K562 (cell line): ENCODE data around the gene RXRB. TPM values are rescaled to one million over a fixed set of nuclear protein-coding genes. Genes with fewer than 3 reads are reported as not detected.

Experiments
- ARNT ChIP-seq, 2 experiments: fragments of 450-650 bp; IDR thresholded peaks; 2 replicates each; pipeline ENCODE4 v1.6.1; 2016; ENCODE audit warnings: mild to moderate bottlenecking in 1 of 2
- EHMT2 ChIP-seq: fragments of 450-650 bp; IDR thresholded peaks from 2 replicates; pipeline ENCODE4 v1.6.1; 2018; ENCODE audit warnings: antibody characterized with exemption
- HNRNPUL1 ChIP-seq: fragments of 200-400 bp; formaldehyde crosslinking; IDR thresholded peaks from 2 replicates; pipeline ENCODE4 v1.6.1; 2017; ENCODE audit warnings: low read length
- KAT8 ChIP-seq: fragments of 450-650 bp; IDR thresholded peaks from 2 replicates; pipeline ENCODE4 v1.6.1; 2016; ENCODE audit warnings: low read depth, mild to moderate bottlenecking
- NCOA4 ChIP-seq: fragments of 450-650 bp; IDR thresholded peaks from 2 replicates; pipeline ENCODE4 v1.6.1; 2018; ENCODE audit warnings: mild to moderate bottlenecking; ENCODE audit not compliant: partially characterized antibody
- polyA plus RNA-seq, 8 experiments: library from polyadenylated mRNA; depleted of rRNA in 4 of 8; stranded (reverse) in 5 of 8; unstranded in 3 of 8; fragments of >200 nt; fragmentation: Nextera tagmentation in 2 of 8; fragmentation: Illumina TruSeq in 1 of 8; extraction: Ambion mirVana in 2 of 8; extraction: Trizol in 1 of 8; gene quantifications; 2 replicates each; pipeline versions ENCODE4 v1.2.1 to v1.2.3, GENCODE V29; 2011 to 2014; ENCODE audit warnings: inconsistent platforms in 1 of 8, missing spikeins in 1 of 8
- total RNA-seq, 7 experiments: library from RNA; depleted of rRNA in 6 of 7; stranded (reverse); fragments of >200 nt in 6 of 7; fragmentation: Illumina TruSeq in 2 of 7; extraction: Trizol in 2 of 7; gene quantifications; 2 replicates each; pipeline versions ENCODE4 v1.2.1 to v1.2.3, GENCODE V29; 2011 to 2021; ENCODE audit warnings: low replicate concordance in 1 of 7
- TF ChIP-seq, protein P1 (sequence below): fragments of 450-650 bp; formaldehyde crosslinking; IDR thresholded peaks from 2 replicates; pipeline ENCODE4 v1.4.0; 2022; ENCODE audit warnings: mild to moderate bottlenecking, moderate library complexity
- TF ChIP-seq, protein P2 (sequence below): sonication (generic); formaldehyde crosslinking; IDR thresholded peaks from 2 replicates; pipeline ENCODE4 v1.8.1; 2023; ENCODE audit warnings: mild to moderate bottlenecking, missing genetic modification reagents
- TF ChIP-seq, protein P3 (sequence below): fragments of 450-650 bp; formaldehyde crosslinking; conservative IDR thresholded peaks from 2 replicates; pipeline ENCODE4 v1.4.0; 2022; ENCODE audit warnings: mild to moderate bottlenecking, missing genetic modification characterization
- TF ChIP-seq, protein P4 (sequence below), 2 experiments: fragments of 450-650 bp; IDR thresholded peaks; 2 replicates each; pipeline ENCODE4 v1.6.1; 2016; ENCODE audit warnings: mild to moderate bottlenecking in 2 of 2, borderline replicate concordance in 1 of 2, low read depth in 1 of 2, moderate library complexity in 1 of 2

Gene RXRB
- total and polyA plus RNA-seq, 9 of the 15 experiments (the other 6 are each of a cell fraction or from before 2014, with no cell fraction given), result 0.76 to 35.5 (median 18.4) TPM

DNA sequence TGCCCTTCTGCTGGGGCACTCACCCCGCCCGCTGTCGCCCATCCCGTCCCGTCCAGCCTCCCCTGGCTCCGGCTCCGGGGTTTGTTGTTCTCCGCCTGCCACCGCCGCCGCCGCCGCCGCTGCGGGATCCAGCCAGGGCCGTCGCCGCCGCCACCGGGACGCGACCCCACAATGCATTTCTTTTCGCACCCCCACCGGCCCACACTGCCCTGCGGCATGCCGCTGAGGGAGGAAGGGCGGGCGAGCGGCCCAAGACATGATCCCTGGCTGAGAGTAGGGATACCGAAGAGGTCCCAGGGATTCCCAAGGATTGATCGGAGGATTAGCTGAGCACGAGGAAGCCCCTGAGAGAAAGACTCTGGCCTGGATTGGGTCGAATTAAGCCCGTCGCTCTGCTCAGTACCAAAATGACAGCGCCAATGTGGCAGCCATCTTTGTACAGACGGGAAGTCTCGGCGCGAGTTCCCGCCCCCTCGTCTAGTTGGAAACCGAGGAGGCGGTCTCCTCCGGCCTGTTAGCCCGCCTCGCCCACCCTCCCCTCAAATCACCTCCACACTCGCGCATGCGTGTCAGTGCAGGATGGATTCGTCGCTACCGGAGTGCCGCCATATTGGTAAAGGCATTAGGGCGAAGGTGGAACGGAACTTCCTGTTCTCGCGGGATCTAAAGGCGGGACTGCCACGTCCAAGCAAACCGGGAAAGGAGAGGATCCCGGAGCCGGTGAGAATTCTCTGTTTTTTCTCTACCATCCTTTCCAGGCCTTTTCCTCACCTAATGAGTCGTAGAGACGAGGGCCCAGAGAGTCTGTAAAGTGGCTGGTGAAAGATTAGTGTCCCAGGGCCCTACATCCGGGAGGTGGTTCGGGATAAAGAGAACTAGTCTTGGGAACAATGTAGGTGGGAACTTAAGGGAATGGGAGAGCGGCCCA, at the start of gene RXRB, which contains the start of gene SLC39A7 (continued):
- peak; percentile 72 to 79 for TF ChIP-seq ARNT (IDR thresholded peaks at IDR 0.05)
- TF ChIP-seq EHMT2, result peak; percentile 8; the same call in 1 of the 2 replicates
- no peak for TF ChIP-seq KAT8
- TF ChIP-seq, protein P1, sequence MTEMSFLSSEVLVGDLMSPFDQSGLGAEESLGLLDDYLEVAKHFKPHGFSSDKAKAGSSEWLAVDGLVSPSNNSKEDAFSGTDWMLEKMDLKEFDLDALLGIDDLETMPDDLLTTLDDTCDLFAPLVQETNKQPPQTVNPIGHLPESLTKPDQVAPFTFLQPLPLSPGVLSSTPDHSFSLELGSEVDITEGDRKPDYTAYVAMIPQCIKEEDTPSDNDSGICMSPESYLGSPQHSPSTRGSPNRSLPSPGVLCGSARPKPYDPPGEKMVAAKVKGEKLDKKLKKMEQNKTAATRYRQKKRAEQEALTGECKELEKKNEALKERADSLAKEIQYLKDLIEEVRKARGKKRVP (CRISPR knock-in tag), result 0 out of 2 replicates have a peak, but pooled peaks have one; percentile 9
- no peak for TF ChIP-seq NCOA4
- TF ChIP-seq, protein P2, sequence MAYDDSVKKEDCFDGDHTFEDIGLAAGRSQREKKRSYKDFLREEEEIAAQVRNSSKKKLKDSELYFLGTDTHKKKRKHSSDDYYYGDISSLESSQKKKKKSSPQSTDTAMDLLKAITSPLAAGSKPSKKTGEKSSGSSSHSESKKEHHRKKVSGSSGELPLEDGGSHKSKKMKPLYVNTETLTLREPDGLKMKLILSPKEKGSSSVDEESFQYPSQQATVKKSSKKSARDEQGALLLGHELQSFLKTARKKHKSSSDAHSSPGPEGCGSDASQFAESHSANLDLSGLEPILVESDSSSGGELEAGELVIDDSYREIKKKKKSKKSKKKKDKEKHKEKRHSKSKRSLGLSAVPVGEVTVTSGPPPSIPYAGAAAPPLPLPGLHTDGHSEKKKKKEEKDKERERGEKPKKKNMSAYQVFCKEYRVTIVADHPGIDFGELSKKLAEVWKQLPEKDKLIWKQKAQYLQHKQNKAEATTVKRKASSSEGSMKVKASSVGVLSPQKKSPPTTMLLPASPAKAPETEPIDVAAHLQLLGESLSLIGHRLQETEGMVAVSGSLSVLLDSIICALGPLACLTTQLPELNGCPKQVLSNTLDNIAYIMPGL, result peak; percentile 96
- TF ChIP-seq, protein P3, sequence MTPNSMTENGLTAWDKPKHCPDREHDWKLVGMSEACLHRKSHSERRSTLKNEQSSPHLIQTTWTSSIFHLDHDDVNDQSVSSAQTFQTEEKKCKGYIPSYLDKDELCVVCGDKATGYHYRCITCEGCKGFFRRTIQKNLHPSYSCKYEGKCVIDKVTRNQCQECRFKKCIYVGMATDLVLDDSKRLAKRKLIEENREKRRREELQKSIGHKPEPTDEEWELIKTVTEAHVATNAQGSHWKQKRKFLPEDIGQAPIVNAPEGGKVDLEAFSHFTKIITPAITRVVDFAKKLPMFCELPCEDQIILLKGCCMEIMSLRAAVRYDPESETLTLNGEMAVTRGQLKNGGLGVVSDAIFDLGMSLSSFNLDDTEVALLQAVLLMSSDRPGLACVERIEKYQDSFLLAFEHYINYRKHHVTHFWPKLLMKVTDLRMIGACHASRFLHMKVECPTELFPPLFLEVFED (CRISPR knock-in tag), result peak; percentile 70; the same call in 1 of the 2 replicates
- TF ChIP-seq, protein P4, sequence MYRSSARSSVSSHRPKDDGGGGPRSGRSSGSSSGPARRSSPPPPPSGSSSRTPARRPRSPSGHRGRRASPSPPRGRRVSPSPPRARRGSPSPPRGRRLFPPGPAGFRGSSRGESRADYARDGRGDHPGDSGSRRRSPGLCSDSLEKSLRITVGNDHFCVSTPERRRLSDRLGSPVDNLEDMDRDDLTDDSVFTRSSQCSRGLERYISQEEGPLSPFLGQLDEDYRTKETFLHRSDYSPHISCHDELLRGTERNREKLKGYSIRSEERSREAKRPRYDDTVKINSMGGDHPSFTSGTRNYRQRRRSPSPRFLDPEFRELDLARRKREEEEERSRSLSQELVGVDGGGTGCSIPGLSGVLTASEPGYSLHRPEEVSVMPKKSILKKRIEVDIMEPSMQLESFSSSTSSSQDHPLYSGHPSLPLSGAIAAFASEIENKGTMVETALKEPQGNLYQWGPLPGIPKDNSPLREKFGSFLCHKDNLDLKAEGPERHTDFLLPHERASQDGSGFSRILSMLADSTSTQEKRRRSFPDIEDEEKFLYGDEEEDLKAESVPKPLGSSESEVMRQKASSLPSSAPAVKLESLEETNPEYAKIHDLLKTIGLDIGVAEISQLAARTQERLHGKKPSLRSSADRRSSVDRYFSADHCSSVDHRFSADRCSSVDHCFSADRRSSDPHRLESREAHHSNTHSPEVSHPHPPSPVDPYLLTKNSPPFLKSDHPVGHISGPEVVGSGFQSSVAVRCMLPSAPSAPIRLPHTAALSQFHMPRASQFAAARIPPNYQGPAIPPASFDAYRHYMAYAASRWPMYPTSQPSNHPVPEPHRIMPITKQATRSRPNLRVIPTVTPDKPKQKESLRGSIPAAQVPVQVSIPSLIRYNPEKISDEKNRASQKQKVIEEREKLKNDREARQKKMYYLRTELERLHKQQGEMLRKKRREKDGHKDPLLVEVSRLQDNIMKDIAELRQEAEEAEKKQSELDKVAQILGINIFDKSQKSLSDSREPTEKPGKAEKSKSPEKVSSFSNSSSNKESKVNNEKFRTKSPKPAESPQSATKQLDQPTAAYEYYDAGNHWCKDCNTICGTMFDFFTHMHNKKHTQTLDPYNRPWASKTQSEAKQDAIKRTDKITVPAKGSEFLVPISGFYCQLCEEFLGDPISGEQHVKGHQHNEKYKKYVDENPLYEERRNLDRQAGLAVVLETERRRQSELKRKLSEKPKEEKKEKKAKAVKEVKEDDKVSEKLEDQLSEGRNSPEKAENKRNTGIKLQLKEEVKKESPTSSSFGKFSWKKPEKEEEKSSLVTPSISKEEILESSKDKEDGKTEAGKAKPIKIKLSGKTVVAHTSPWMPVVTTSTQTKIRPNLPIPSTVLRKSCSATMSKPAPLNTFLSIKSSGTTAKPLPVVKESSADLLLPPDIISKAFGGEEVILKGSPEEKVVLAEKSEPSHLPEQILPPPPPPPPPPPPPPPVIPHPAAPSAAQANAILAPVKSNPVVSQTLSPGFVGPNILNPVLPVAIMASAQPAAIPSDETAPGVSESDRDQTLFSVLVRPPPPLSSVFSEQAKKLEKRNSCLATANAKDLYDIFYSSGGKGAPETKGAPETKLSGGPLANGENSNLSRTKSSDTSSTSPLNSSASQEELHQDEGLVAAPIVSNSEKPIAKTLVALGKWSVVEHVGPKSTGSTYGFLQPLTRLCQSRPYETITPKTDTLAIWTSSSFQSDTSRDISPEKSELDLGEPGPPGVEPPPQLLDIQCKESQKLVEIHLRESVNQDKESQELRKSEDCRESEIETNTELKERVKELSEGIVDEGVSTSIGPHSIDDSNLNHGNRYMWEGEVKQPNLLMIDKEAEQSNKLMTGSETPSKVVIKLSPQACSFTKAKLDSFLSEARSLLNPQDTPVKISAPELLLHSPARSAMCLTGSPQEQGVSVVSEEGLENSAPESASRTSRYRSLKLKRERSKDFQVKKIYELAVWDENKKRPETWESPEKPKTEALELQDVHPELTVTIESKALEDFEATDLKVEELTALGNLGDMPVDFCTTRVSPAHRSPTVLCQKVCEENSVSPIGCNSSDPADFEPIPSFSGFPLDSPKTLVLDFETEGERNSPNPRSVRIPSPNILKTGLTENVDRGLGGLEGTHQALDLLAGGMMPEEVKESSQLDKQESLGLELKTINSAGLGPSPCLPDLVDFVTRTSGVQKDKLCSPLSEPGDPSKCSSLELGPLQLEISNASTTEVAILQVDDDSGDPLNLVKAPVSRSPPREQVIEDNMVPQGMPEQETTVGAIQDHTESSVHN (IDR thresholded peaks at IDR 0.05; ENCODE audit: borderline replicate concordance in 1 of 2, low read depth in 1 of 2), result peak in 1 of 2 experiments; percentile 65; a peak in 1 of 4 replicates
- TF ChIP-seq HNRNPUL1, result no peak
